ENCODE measurements around the gene ZNF423.

DNA sequence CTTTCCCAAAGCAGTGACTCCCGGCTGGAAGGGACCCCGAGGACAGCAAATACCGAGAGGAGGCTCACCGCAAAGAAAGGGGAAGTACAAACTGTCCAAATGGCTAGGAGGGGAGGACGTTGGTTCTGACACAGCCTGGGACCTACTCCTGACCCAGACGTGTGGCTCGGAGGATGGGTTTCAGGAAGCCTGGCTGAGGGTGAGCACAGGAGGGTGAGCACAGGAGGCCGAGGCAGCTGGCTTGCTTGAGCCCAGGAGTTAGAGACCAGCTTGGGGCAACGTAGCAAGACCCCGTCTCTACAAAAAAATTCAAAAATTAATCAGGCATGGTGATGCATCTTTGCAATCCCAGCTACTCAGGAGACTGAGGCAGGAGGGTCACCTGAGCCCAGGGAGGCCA lies 399.1 kb downstream of the ZNF423 start:
- TF ChIP-seq, protein P1, sequence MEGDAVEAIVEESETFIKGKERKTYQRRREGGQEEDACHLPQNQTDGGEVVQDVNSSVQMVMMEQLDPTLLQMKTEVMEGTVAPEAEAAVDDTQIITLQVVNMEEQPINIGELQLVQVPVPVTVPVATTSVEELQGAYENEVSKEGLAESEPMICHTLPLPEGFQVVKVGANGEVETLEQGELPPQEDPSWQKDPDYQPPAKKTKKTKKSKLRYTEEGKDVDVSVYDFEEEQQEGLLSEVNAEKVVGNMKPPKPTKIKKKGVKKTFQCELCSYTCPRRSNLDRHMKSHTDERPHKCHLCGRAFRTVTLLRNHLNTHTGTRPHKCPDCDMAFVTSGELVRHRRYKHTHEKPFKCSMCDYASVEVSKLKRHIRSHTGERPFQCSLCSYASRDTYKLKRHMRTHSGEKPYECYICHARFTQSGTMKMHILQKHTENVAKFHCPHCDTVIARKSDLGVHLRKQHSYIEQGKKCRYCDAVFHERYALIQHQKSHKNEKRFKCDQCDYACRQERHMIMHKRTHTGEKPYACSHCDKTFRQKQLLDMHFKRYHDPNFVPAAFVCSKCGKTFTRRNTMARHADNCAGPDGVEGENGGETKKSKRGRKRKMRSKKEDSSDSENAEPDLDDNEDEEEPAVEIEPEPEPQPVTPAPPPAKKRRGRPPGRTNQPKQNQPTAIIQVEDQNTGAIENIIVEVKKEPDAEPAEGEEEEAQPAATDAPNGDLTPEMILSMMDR (IDR thresholded peaks at IDR 0.05) = no peak
- no peak for TF ChIP-seq POLR2A (IDR thresholded peaks at IDR 0.05)
